A673 (cell line): Measurements from ENCODE around the gene CTDNEP1.
"Not testable (repeated sequence)": the region's sequence is repeated elsewhere in the genome, so short reads cannot be mapped to it uniquely, and the experiment has no call there.

Experiments
- EZH2 ChIP-seq: fragments of 200-600 bp; sonication (generic); IDR thresholded peaks from 2 replicates; pipeline ENCODE4 v1.6.1; 2017; ENCODE audit warnings: borderline replicate concordance, low read depth, mild to moderate bottlenecking, mixed read lengths, antibody characterized with exemption, low read length; ENCODE audit not compliant: poor library complexity, severe bottlenecking
- TF ChIP-seq, protein P1 (sequence below): fragments of 300-800, 200-600 bp; sonication (generic); conservative IDR thresholded peaks from 2 replicates; pipeline ENCODE4 v1.5.1; 2017; ENCODE audit warnings: low read depth, mild to moderate bottlenecking, antibody characterized with exemption, low read length, moderate library complexity, mixed read lengths

DNA sequence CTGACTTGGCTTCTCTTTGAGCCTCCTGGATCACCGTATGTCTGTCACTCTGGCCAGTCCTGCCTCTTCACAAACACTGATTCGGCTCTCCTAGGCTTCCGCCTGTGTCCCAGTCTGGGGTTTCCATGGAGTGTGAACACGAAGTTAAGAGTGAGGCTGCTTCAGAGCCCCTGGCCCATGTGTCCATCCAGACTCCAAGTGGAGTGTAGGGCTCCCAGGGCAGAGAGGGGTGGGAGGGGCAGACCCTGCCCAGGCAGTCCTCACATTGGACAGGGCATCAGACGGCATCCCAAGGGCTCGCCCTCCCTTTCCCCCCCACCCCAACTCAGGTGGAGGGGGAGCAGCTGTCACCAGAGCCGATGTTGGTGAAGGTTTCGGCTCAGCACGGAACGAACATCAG is 7.7 kb downstream of the CTDNEP1 start:
- TF ChIP-seq, protein P1, sequence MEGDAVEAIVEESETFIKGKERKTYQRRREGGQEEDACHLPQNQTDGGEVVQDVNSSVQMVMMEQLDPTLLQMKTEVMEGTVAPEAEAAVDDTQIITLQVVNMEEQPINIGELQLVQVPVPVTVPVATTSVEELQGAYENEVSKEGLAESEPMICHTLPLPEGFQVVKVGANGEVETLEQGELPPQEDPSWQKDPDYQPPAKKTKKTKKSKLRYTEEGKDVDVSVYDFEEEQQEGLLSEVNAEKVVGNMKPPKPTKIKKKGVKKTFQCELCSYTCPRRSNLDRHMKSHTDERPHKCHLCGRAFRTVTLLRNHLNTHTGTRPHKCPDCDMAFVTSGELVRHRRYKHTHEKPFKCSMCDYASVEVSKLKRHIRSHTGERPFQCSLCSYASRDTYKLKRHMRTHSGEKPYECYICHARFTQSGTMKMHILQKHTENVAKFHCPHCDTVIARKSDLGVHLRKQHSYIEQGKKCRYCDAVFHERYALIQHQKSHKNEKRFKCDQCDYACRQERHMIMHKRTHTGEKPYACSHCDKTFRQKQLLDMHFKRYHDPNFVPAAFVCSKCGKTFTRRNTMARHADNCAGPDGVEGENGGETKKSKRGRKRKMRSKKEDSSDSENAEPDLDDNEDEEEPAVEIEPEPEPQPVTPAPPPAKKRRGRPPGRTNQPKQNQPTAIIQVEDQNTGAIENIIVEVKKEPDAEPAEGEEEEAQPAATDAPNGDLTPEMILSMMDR: not testable (repeated sequence)
- not testable (repeated sequence) for TF ChIP-seq EZH2
